ENCODE measurements around the gene CUL4A.

The CUL4A gene

GRCh38 chr13:113280126-113280525 lies 70.7 kb downstream of the CUL4A start:
- no peaks in the 10 kb centered on the region for H3K36me3 ChIP-seq (ENCODE audit: control insufficient read depth, low read length)
- no peaks in the 10 kb centered on the region for H3F3A ChIP-seq (ENCODE audit: control insufficient read depth, insufficient read depth)
- no peaks in the 10 kb centered on the region for H4K20me1 ChIP-seq (ENCODE audit: control insufficient read depth, insufficient read depth, low read depth, low read length)
- H3K27me3 ChIP-seq (ENCODE audit: control insufficient read depth, low read length) = peaks cover 4% of the 10 kb centered on the region; the same call in 1 of the 2 replicates
- no peaks in the 10 kb centered on the region for H3K9me2 ChIP-seq (replicated peaks; ENCODE audit: control insufficient read depth, low read length)
- no peak overlapping the region for H3K27ac ChIP-seq (ENCODE audit: low read depth, low read length)
- no peak overlapping the region for H3K4me2 ChIP-seq (ENCODE audit: low read length)
- no peaks in the 10 kb centered on the region for H3K79me2 ChIP-seq (ENCODE audit: control insufficient read depth, low read length)
- H3K4me3 ChIP-seq (ENCODE audit: low read length) = no peak overlapping the region
- H3K9me3 ChIP-seq (ENCODE audit: control insufficient read depth, insufficient read depth, low read length) = no peaks in the 10 kb centered on the region
- peaks cover 5% of the 10 kb centered on the region for H3K4me1 ChIP-seq (ENCODE audit: control insufficient read depth, low read length)
- TF ChIP-seq CTCF (IDR thresholded peaks at IDR 0.05; ENCODE audit: low read depth, low read length, poor library complexity, severe bottlenecking) = no peak
- TF ChIP-seq EZH2phosphoT487 (IDR thresholded peaks at IDR 0.05; ENCODE audit: borderline replicate concordance, low read length) = no peak

- no peak overlapping the region for H3K4me3 ChIP-seq (ENCODE audit: low read length)
- TF ChIP-seq EZH2phosphoT487 (IDR thresholded peaks at IDR 0.05; ENCODE audit: borderline replicate concordance, low read length) (no peak), CTCF (IDR thresholded peaks at IDR 0.05; ENCODE audit: low read depth, low read length, poor library complexity, severe bottlenecking) (no peak)
- no peaks in the 10 kb centered on the region for H3F3A ChIP-seq (ENCODE audit: control insufficient read depth, insufficient read depth)
- H3K27me3 ChIP-seq (ENCODE audit: control insufficient read depth, low read length) = peaks cover 6% of the 10 kb centered on the region; the same call in 1 of the 2 replicates
- H3K4me2 ChIP-seq (ENCODE audit: low read length) = no peak overlapping the region
- no peaks in the 10 kb centered on the region for H3K9me2 ChIP-seq (replicated peaks; ENCODE audit: control insufficient read depth, low read length)
- no peaks in the 10 kb centered on the region for H4K20me1 ChIP-seq (ENCODE audit: control insufficient read depth, insufficient read depth, low read depth, low read length)
- peaks cover 3% of the 10 kb centered on the region; the same call in 1 of the 2 replicates for H3K4me1 ChIP-seq (ENCODE audit: control insufficient read depth, low read length)
- no peaks in the 10 kb centered on the region for H3K79me2 ChIP-seq (ENCODE audit: control insufficient read depth, low read length)
- H3K9me3 ChIP-seq (ENCODE audit: control insufficient read depth, insufficient read depth, low read length) = no peaks in the 10 kb centered on the region
- H3K36me3 ChIP-seq (ENCODE audit: control insufficient read depth, low read length) = no peaks in the 10 kb centered on the region
- no peak overlapping the region for H3K27ac ChIP-seq (ENCODE audit: low read depth, low read length)
These were observed 74.5 kb downstream of the CUL4A start for GRCh38 chr13:113283904-113284303.

- H3K4me2 ChIP-seq (ENCODE audit: low read length) = peak overlapping the region; percentile 20; the same call in 1 of the 2 replicates
- no peak overlapping the region for H3K27ac ChIP-seq (ENCODE audit: low read depth, low read length)
- peaks cover 13% of the 10 kb centered on the region for H3K4me1 ChIP-seq (ENCODE audit: control insufficient read depth, low read length)
- no peak overlapping the region for H3K4me3 ChIP-seq (ENCODE audit: low read length)
- no peaks in the 10 kb centered on the region for H3K36me3 ChIP-seq (ENCODE audit: control insufficient read depth, low read length)
- no peaks in the 10 kb centered on the region for H3K9me3 ChIP-seq (ENCODE audit: control insufficient read depth, insufficient read depth, low read length)
- H3K9me2 ChIP-seq (replicated peaks; ENCODE audit: control insufficient read depth, low read length) = no peaks in the 10 kb centered on the region
- no peaks in the 10 kb centered on the region for H4K20me1 ChIP-seq (ENCODE audit: control insufficient read depth, insufficient read depth, low read depth, low read length)
- TF ChIP-seq CTCF (IDR thresholded peaks at IDR 0.05; ENCODE audit: low read depth, low read length, poor library complexity, severe bottlenecking) (no peak), EZH2phosphoT487 (IDR thresholded peaks at IDR 0.05; ENCODE audit: borderline replicate concordance, low read length) (no peak)
- H3F3A ChIP-seq (ENCODE audit: control insufficient read depth, insufficient read depth) = no peaks in the 10 kb centered on the region
- H3K27me3 ChIP-seq (ENCODE audit: control insufficient read depth, low read length) = peaks cover 44% of the 10 kb centered on the region
- no peaks in the 10 kb centered on the region for H3K79me2 ChIP-seq (ENCODE audit: control insufficient read depth, low read length)
These were observed 79.5 kb downstream of the CUL4A start for GRCh38 chr13:113288880-113289279.
